ENCODE measurements around the gene PAAF1. TPM values are rescaled to one million over a fixed set of nuclear protein-coding genes. Genes with fewer than 3 reads are reported as not detected.

The PAAF1 gene
- total and polyA plus RNA-seq, 2 donors from 2014 or later: 18.2 to 31.4 TPM

- no peak overlapping the region for H3K4me3 ChIP-seq (ENCODE audit: low read length in 3 of 3)
- no peaks in the 10 kb centered on the region for H3K9me3 ChIP-seq (ENCODE audit: control insufficient read depth in 2 of 3, insufficient read depth in 1 of 3, low read length in 3 of 3)
- H3K36me3 ChIP-seq (ENCODE audit: control insufficient read depth in 2 of 3, insufficient read depth in 3 of 3, low read length in 3 of 3): peaks cover 5 to 11% (median 7%) of the 10 kb centered on the region in 3 donors
- TF ChIP-seq, protein P1, sequence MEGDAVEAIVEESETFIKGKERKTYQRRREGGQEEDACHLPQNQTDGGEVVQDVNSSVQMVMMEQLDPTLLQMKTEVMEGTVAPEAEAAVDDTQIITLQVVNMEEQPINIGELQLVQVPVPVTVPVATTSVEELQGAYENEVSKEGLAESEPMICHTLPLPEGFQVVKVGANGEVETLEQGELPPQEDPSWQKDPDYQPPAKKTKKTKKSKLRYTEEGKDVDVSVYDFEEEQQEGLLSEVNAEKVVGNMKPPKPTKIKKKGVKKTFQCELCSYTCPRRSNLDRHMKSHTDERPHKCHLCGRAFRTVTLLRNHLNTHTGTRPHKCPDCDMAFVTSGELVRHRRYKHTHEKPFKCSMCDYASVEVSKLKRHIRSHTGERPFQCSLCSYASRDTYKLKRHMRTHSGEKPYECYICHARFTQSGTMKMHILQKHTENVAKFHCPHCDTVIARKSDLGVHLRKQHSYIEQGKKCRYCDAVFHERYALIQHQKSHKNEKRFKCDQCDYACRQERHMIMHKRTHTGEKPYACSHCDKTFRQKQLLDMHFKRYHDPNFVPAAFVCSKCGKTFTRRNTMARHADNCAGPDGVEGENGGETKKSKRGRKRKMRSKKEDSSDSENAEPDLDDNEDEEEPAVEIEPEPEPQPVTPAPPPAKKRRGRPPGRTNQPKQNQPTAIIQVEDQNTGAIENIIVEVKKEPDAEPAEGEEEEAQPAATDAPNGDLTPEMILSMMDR (IDR thresholded peaks at IDR 0.05; ENCODE audit: borderline replicate concordance, extremely low read depth, insufficient read depth): no peak
- peaks cover 0 to 8% (median 4%) of the 10 kb centered on the region in 3 donors for H3K4me1 ChIP-seq (ENCODE audit: control insufficient read depth in 2 of 3, insufficient read depth in 2 of 3, low read depth in 1 of 3, low read length in 3 of 3)
- H3K27ac ChIP-seq (ENCODE audit: low read depth in 2 of 2, low read length in 2 of 2): peak overlapping the region in 1 of 2 donors; percentile 5
- FAIRE-seq (no peak), DNase-seq (no peak)
- H3K27me3 ChIP-seq (ENCODE audit: control insufficient read depth, insufficient read depth, low read length): no peaks in the 10 kb centered on the region
- H3K9ac ChIP-seq (ENCODE audit: low read length in 3 of 3): no peak overlapping the region
- intact Hi-C loops (cut with DNase I): no loop called here
Measured at GRCh38 chr11:73870261-73870660, 6.5 kb upstream of the PAAF1 start.

DNA sequence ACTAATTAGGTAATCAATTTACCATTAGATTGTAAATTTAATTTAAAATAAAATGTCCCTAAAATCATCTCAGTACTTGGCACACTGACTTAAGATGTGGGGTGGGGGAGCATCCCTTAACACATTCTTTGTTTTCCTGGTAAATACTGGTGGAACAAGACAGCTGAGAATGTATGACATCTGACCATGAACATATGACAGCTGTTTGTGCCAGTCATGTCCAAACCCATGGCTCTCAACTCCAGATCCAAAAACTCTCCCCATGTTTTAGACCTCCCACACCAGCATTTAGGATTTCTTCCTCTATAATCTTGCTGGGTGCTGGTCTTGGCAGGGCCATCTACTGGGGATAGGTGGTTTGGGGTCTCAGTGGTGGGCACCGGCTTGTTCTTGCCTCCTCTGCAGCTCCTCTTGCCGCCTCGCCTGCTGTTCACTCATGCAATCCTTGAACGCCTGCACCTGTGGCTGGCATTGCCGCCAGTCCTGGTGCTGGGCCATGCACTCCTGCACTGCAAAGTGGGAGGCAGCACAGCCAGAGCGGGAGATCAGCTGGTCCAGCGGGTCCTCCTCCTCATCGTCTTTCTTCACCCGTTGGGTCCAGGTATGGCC lies 3.9 kb upstream of the PAAF1 start:
- peaks cover 0 to 18% (median 9%) of the 10 kb centered on the region in 3 donors for H3K4me1 ChIP-seq (ENCODE audit: control insufficient read depth in 2 of 3, insufficient read depth in 2 of 3, low read depth in 1 of 3, low read length in 3 of 3)
- TF ChIP-seq, protein P1 (IDR thresholded peaks at IDR 0.05; ENCODE audit: borderline replicate concordance, extremely low read depth, insufficient read depth): no peak
- H3K27me3 ChIP-seq (ENCODE audit: control insufficient read depth, insufficient read depth, low read length): no peaks in the 10 kb centered on the region
- no peak overlapping the region for H3K9ac ChIP-seq (ENCODE audit: low read length in 3 of 3)
- no peak for DNase-seq
- intact Hi-C loops (cut with DNase I): no loop called here
- no peak overlapping the region for H3K4me3 ChIP-seq (ENCODE audit: low read length in 3 of 3)
- no peak overlapping the region for H3K27ac ChIP-seq (ENCODE audit: low read depth in 2 of 2, low read length in 2 of 2)
- H3K36me3 ChIP-seq (ENCODE audit: control insufficient read depth in 2 of 3, insufficient read depth in 3 of 3, low read length in 3 of 3): peaks cover 5 to 11% (median 7%) of the 10 kb centered on the region in 3 donors
- no peaks in the 10 kb centered on the region for H3K9me3 ChIP-seq (ENCODE audit: control insufficient read depth in 2 of 3, insufficient read depth in 1 of 3, low read length in 3 of 3)
- FAIRE-seq: no peak

DNA sequence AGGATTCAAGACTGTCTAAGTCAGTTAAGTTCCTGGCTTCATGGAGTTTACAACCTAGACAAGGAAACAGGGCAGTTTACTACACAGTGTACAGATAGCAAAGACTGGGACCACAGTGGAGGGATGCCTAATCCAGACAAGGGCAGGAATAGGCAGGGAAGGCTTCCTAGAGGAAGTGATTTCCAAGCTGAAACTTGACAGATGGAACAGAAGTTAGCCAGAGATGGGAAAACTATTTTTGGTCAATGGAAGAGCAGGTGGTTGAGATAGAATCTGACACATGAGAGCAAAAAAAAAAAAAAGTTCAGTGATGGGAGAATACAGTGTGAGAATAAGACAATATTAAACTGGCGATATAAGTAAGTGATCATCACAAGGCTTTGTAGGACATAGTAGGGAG lies 1.4 kb upstream of the PAAF1 start:
- Histone ChIP-seq H3K36me3 (ENCODE audit: control insufficient read depth in 2 of 3, insufficient read depth in 3 of 3, low read length in 3 of 3) (peaks cover 5 to 8% (median 7%) of the 10 kb centered on the region in 3 donors), H3K27me3 (ENCODE audit: control insufficient read depth, insufficient read depth, low read length) (no peaks in the 10 kb centered on the region), H3K4me3 (ENCODE audit: low read length in 3 of 3) (peak overlapping the region; percentile 74 to 100 (median 100)), H3K9me3 (ENCODE audit: control insufficient read depth in 2 of 3, insufficient read depth in 1 of 3, low read length in 3 of 3) (no peaks in the 10 kb centered on the region), H3K9ac (ENCODE audit: low read length in 3 of 3) (peak overlapping the region in 2 of 3 donors; percentile 85 to 99), H3K4me1 (ENCODE audit: control insufficient read depth in 2 of 3, insufficient read depth in 2 of 3, low read depth in 1 of 3, low read length in 3 of 3) (peaks cover 0 to 15% (median 9%) of the 10 kb centered on the region in 3 donors), H3K27ac (ENCODE audit: low read depth in 2 of 2, low read length in 2 of 2) (peak overlapping the region in 1 of 2 donors; percentile 94)
- no peak for DNase-seq
- intact Hi-C loops (cut with DNase I): no loop called here
- no peak for FAIRE-seq
- TF ChIP-seq, protein P1 (IDR thresholded peaks at IDR 0.05; ENCODE audit: borderline replicate concordance, extremely low read depth, insufficient read depth): no peak

All from kidney (tissue), 14 donors.